ENCODE results near the gene OPRD1.

Gene OPRD1

GRCh38 chr1:28909198-28909597, 97.2 kb downstream of the OPRD1 start:
- TF ChIP-seq, protein P1, sequence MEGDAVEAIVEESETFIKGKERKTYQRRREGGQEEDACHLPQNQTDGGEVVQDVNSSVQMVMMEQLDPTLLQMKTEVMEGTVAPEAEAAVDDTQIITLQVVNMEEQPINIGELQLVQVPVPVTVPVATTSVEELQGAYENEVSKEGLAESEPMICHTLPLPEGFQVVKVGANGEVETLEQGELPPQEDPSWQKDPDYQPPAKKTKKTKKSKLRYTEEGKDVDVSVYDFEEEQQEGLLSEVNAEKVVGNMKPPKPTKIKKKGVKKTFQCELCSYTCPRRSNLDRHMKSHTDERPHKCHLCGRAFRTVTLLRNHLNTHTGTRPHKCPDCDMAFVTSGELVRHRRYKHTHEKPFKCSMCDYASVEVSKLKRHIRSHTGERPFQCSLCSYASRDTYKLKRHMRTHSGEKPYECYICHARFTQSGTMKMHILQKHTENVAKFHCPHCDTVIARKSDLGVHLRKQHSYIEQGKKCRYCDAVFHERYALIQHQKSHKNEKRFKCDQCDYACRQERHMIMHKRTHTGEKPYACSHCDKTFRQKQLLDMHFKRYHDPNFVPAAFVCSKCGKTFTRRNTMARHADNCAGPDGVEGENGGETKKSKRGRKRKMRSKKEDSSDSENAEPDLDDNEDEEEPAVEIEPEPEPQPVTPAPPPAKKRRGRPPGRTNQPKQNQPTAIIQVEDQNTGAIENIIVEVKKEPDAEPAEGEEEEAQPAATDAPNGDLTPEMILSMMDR (IDR thresholded peaks at IDR 0.05): no peak
- H3K36me3 ChIP-seq (ENCODE audit: control insufficient read depth, insufficient read depth, low read length): no peaks in the 10 kb centered on the region
- no peak overlapping the region for H3K4me2 ChIP-seq (ENCODE audit: low read length)

DNA sequence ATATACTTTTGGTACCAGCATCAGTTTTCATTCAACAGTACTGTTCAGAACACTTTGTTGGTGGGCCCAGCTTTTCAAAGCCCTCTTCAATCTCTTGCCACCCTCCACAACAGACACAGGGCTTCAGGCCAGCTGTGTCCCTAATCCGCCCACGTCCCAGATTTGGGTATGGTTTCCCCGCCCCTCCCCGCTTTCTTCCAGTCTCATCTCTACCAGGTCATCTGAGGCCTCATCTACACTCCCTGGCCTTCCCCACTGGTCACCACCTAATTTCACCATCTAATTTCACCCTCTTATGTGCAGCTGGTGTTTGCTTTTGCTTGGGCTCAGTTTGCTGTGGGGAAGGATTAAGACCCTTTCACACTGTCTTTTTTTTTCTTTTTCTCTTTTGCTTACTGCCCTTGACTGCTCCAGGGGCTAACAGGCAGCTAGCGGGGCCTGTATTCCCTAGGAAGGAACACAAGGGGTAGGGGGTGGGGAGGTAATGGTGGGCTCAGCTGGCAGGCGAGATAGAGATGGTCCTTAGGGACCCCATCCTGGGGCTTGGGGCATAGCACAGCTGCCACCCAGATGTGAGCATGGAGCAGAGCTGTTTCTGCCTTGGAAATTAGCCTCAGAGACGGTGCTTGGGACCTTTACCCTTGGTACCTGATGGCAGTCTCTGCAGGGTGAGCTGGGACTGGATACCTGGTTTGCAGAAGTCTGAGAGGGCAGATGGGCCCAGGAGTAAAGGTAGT, 98.6 kb downstream of the OPRD1 start:
- H2AFZ ChIP-seq: no peak overlapping the region
- TF ChIP-seq, protein P1 (IDR thresholded peaks at IDR 0.05): no peak

More at GRCh38 chr1:28909198-28909597, 97.2 kb downstream of the OPRD1 start:
- no peak overlapping the region for H3K27ac ChIP-seq
- no peak overlapping the region for H2AFZ ChIP-seq
- H3K79me2 ChIP-seq: no peaks in the 10 kb centered on the region
- H3K4me3 ChIP-seq (ENCODE audit: low read depth, low read length): no peak overlapping the region
- no peaks in the 10 kb centered on the region for H3K9me3 ChIP-seq (ENCODE audit: control insufficient read depth, low read length)
- no peak overlapping the region for H3K9ac ChIP-seq
- H3K4me1 ChIP-seq: no peaks in the 10 kb centered on the region
- no peaks in the 10 kb centered on the region for H3K27me3 ChIP-seq (ENCODE audit: control insufficient read depth, insufficient read depth, low read length)

DNA sequence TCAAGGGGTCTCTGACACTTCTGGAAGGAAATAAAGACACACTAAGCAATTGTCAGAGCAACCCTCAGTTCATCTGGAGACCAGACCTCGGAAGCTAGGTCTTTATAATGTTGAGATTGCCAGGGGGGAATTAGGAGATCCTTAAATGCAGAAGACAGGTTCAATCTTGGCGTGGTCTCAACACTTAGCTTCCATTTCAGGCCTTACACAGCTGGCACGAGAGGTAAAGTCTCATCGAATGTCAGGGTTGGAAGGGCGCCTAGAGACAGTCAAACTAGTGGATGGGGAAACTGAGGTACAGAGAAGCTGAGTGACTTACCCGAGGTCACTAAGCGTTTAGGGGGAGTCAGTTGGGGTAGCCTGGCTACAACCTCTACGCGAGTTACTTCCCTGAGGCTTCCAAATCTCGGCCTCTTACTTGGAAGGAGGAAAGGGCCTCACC, 101.8 kb downstream of the OPRD1 start:
- Histone ChIP-seq H3K4me1 (no peaks in the 10 kb centered on the region), H3K9ac (no peak overlapping the region), H3K27me3 (ENCODE audit: control insufficient read depth, insufficient read depth, low read length) (no peaks in the 10 kb centered on the region), H3K36me3 (ENCODE audit: control insufficient read depth, insufficient read depth, low read length) (no peaks in the 10 kb centered on the region), H3K4me2 (ENCODE audit: low read length) (peak overlapping the region; percentile 83), H3K9me3 (ENCODE audit: control insufficient read depth, low read length) (no peaks in the 10 kb centered on the region), H3K4me3 (ENCODE audit: low read depth, low read length) (peak overlapping the region; percentile 46), H3K27ac (no peak overlapping the region), H2AFZ (peak overlapping the region; percentile 73), H3K79me2 (no peaks in the 10 kb centered on the region)
- TF ChIP-seq, protein P1 (IDR thresholded peaks at IDR 0.05): no peak

More for the DNA sequence above, 98.6 kb downstream of the OPRD1 start:
- H3K36me3 ChIP-seq (ENCODE audit: control insufficient read depth, insufficient read depth, low read length): no peaks in the 10 kb centered on the region
- no peaks in the 10 kb centered on the region for H3K9me3 ChIP-seq (ENCODE audit: control insufficient read depth, low read length)
- H3K9ac ChIP-seq: no peak overlapping the region
- no peak overlapping the region for H3K4me3 ChIP-seq (ENCODE audit: low read depth, low read length)
- no peaks in the 10 kb centered on the region for H3K79me2 ChIP-seq
- no peak overlapping the region for H3K27ac ChIP-seq
- H3K4me1 ChIP-seq: no peaks in the 10 kb centered on the region
- no peaks in the 10 kb centered on the region for H3K27me3 ChIP-seq (ENCODE audit: control insufficient read depth, insufficient read depth, low read length)
- no peak overlapping the region for H3K4me2 ChIP-seq (ENCODE audit: low read length)

DNA sequence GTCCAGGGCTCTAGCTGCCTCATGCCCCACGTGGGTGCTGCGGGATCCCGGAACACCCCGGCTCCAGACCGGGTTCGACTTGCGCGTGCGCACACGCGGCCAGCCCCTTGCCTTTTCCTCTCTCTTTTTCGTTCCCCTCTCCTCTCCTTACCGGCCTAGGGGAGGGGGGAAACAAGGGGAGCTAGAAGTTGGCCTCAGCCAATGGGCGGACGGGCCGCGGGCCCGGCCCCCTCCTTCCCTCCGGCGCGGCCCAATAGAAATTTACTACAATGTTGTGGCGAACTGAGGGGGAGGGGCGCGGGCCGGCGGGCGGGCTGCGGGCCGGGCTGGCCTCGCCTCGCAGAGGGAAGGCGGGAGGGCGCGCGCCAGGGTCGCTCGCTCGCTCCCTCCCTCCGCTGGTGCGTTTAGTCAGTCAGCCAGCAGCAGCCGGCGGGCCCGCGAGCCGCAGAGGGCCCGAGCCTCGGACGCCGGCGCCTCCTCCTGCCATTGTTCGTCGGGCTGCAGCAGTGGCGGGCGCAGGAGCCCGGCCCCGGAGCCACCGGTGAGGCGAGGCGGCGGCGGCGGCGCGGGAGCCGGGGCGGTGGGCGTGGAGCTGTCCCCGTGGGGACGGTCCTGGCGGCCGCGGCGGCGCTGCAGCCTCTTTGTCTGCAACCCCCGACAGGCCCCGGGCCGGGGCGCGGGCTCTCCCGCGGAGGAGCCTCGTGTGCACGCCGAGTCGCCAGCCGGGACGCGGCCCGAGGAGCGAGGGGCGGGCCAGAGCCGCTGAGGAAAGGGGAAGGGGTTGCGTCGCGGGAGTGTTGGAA, 102.5 kb downstream of the OPRD1 start, which contains the start of gene EPB41:
TSS of gene EPB41 (plus strand) at position 342 of the 803 bp plus-strand sequence. CDS start 72,869 bp downstream, outside the sequence.
- Histone ChIP-seq H3K9ac (no peak within 1 kb of the TSS), H3K27ac (no peak within 1 kb of the TSS), H3K27me3 (ENCODE audit: control insufficient read depth, insufficient read depth, low read length) (no peaks in the 10 kb centered on the region), H3K9me3 (ENCODE audit: control insufficient read depth, low read length) (no peaks in the 10 kb centered on the region), H3K4me3 (ENCODE audit: low read depth, low read length) (peak within 1 kb of the TSS; percentile 46), H3K4me2 (ENCODE audit: low read length) (peak within 1 kb of the TSS; percentile 83), H3K79me2 (no peaks in the 10 kb centered on the region), H3K4me1 (no peaks in the 10 kb centered on the region), H3K36me3 (ENCODE audit: control insufficient read depth, insufficient read depth, low read length) (no peaks in the 10 kb centered on the region), H2AFZ (peak within 1 kb of the TSS; percentile 73)
- TF ChIP-seq, protein P1 (IDR thresholded peaks at IDR 0.05): no peak

All from parathyroid adenoma (tissue), 2 donors.